MV-4-11 (cell line): ENCODE measurements around the gene RUNX1.

Experiments used
- DNase-seq: peaks from one replicate; lab custom pipeline; 2025; lab: John Stamatoyannopoulos, UW

The RUNX1 gene

GRCh38 chr21:34946385-34946840 is 102.7 kb downstream of the RUNX1 start:
- peak; percentile 63 for DNase-seq

- DNase-seq = no peak
These were observed 103.8 kb downstream of the RUNX1 start for GRCh38 chr21:34945288-34945687.

- DNase-seq = no peak
These were observed 104.9 kb downstream of the RUNX1 start for GRCh38 chr21:34944015-34944755.

DNA sequence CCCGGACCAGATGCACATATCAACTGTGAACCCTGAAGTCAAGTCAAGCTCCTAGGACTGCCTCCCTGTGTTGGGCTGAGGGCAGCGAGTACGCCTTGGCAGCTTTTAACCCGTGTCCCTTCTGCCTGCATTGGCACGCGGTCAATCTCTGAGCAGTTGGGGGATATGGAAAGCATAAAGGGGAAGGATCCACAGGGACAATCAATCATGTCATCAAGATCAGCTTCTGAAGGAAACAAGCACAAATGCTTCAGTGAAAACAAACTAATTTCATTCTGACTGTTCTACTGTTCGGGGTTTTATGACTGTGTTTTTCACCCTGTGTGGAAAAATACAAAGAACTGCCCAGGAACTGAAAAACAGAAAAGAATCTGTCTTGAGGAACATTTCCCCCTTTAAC is 106.2 kb downstream of the RUNX1 start:
- peak; percentile 77 for DNase-seq

DNA sequence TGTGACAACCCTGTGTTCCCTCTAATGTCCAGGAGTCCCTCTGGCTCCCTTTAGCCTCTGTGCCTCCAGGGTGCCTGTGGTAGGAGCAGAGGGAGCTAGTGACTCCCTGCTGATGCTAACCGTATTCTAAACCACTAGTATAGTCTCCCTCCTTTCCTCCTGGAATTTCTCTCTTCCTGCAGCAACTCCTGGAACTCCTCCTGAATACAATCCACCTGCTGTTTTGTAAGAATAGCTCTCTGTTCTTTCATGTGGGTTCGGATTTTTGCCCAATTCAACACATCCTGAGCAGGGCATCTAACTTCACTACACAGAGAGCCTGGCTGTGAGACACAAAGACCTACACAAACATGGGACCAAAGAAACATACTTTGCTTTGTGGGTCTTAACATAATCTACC is 107.9 kb downstream of the RUNX1 start:
- no peak for DNase-seq

DNA sequence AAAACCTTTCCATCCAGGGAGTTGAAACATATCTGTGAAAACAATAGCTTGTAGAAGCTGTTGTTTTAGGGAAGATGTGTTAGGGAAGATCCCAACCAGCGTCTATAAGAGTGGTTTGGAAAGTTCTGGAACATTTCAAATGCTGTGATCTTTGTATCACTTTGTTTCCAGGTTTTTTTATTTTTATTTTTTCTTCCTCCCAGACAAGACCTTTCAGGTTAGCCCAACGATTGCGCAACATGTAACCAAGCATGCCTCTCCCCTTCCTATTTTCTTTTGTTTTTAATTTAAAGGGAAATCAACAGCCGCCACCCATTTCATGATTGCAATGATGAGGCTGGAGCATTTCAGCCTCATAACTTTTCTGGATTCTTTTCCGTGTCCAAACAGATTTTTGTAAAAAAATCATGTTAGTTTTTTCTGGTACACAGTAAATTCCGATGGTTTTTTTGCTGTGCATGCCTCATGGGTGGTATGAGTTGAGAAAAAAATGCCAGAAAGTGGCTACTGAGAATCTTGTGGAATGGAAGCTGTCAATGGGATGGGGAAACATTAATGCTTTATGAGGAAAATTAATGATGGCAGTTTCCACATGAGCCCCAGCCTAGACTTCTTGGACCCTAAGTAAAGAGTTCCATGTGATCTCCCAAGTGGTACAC is 109.3 kb downstream of the RUNX1 start:
- no peak for DNase-seq

- no peak for DNase-seq
These were observed 110.9 kb downstream of the RUNX1 start for GRCh38 chr21:34938089-34938764.

DNA sequence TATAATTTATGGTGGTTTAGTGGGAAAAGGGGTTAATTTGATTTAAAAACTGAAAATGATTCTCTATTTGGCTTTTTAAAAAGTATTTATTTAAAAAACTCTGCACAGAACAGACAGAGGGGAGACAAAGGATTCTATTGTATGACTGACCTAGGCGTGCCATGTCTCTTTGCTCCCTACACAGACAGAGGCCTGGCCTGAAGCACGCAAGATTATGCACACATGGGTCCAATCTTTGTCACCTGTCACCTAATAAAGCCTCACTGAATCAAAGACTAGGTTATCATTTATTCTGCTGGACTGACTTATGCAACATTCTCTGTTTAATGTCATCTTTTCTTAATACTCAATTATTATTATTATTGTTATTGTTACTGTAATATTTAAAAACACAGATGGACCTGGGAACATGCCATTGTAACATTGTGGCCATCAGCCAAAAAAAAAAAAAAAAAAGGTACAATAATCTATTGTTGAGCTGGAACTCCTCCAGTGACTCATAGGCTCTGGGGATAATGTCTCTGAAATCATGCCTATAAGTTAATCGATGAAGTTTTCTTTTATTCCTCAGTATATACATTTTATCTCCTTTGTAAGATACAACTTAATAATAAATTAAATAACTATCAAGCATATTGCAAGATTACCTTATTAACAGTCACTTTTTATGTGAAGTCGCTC is 112.1 kb downstream of the RUNX1 start:
- no peak for DNase-seq

DNA sequence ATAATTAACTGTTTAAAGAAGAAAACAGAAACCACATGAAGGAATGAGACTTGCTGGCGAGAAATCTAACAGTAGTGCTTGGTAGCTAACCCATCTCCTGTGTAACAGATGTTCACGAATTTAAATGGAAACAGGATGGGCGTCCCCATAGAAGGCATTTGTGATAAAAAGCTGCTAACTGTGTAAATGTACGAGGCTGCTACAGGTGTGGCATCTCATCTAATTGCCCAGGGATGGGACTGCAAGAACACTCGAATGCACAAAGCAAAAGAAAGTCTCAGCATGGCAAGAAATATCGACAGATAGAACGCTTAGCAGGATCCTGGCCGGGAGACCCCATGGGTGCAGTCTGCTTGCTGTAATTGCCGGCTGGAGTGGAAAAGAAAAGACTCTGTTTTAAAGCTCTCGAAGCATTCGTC is 112.7 kb downstream of the RUNX1 start:
- DNase-seq = no peak

- no peak for DNase-seq
These were observed 113.2 kb downstream of the RUNX1 start for GRCh38 chr21:34935898-34936297.

- peak; percentile 9 for DNase-seq
These were observed 113.7 kb downstream of the RUNX1 start for GRCh38 chr21:34935452-34935851.

- no peak for DNase-seq
These were observed 114.8 kb downstream of the RUNX1 start for GRCh38 chr21:34934350-34934749.

- peak; percentile 57 for DNase-seq
These were observed 115.3 kb downstream of the RUNX1 start for GRCh38 chr21:34933609-34934335.

DNA sequence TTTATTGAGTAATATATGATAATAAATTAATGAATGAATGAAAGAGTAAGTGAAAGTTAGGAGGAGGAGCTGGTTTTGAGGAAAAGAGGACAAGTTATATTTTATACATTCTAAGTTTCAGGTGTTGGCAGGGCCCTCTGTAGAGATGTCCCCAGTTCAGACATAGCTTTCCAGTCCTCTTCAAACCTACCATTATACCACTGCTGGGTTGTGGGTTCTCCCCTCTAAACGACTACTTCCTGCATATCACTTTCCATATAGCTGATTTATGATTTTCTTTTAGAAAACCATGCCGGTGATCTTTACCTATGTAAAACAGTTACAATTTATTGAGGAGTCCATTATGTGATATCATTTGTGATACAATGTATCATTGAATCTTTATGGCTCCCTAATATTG is 116.9 kb downstream of the RUNX1 start:
- no peak for DNase-seq

GRCh38 chr21:34930971-34931370 is 118.1 kb downstream of the RUNX1 start:
- no peak for DNase-seq

GRCh38 chr21:34928637-34929036 is 120.5 kb downstream of the RUNX1 start:
- no peak for DNase-seq

- no peak for DNase-seq
These were observed 121.1 kb downstream of the RUNX1 start for GRCh38 chr21:34927992-34928391.

DNA sequence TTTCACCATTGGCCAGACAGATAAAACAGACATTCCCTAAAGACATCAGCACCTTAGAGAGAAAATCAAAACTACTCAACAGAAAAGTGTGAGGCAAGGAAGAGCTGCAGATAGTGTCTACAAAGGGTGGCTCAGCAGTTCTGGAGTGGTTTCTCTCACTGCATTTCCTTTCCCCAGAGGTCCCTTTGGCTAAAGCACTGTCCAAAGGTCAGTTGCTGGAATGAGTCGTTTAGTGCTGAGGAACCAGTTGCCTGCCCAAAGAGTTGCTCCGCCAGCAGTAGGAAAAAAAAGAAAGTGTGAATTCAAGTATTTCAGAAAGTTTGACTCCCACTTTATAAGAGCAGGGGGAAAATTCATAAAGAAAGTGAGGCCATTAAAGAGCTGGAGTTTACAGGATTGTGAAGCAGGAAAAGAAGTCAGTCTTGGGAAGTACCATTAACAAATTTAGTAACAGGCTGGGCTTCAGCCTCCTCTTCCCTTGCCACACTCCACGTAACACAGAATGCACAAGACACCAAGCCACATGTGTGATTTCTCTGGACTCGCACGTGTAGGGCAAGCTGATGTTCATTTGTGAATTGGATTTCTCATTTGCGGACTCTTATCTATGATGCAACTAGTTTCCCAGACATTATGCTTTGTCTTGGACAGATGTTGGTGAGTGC is 122.2 kb downstream of the RUNX1 start:
- no peak for DNase-seq

DNA sequence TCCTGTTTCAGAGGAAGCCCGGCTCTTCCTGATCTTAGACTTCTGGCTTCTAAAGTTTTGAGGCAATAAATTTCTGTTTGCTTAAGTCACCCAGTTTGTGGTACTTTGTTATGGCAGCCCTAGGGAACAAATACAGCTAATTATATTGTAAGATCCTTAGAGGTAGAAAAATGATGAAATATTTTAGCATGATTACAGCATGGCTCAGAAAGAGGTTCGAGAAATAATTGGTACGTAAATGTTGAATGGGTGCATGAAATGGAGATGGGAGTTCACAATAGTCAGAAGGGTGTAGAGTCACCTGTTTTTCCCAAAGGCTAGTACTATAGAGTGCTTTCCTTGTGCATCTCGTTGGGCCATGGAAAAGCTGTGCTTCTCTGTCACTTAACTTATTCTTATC is 123.5 kb downstream of the RUNX1 start:
- no peak for DNase-seq

DNA sequence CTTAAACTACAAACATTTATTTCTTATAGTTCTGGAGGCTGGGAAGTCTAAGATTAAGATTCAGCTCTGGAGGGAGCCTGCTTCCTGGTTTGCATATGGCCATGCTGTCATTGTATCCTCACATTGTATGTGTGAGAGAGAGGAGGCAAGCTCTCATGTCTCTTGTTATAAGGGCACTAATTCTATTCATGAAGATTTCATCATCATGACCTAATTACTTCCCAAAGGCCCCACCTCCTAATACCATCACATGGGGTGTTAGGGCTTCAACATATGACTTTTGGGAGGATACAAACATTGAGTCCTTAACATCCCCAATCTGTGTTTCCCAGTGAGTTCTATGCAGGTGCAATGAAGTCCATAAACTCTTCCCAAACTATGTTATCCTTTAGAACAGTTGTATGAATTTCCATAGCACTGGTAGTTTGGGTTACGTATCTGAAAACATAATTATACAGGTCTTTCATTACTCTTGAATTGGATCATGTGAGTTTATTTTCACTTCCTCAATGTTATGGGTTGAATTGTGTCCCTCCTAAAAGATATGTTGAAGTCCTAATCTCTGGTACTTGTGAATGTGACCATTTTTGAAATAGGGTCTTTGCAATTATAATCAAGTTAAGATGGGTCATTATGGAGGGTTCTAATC is 124.2 kb downstream of the RUNX1 start:
- peak; percentile 64 for DNase-seq

- DNase-seq = no peak
These were observed 124.9 kb downstream of the RUNX1 start for GRCh38 chr21:34924194-34924593.
